Activated naive CD4-positive, alpha-beta T cell treated with anti-CD3 and anti-CD28 coated beads, Interleukin-2, amount 50 U/mL, for 72 hours (primary cell): ENCODE data around the gene DCDC2C. TPM values are rescaled to one million over a fixed set of nuclear protein-coding genes. Genes with fewer than 3 reads are reported as not detected.

Experiments
- ATAC-seq, 2 donors: fragments of 150-1000 bp; cut with Tn5 transposase; 2 replicates each; pipeline ENCODE4 v1.10.0; 2021; ENCODE audit warnings: mild to moderate bottlenecking in 2 of 2, moderate library complexity in 2 of 2
- DNase-seq, 2 donors: peaks; one replicate each; pipeline ENCODE4 v3.0.0; 2021 to 2022; ENCODE audit warnings: low spot score in 2 of 2
- H3K27ac Mint-ChIP-seq, 2 donors: one replicate each; pipeline ENCODE4 v1.8.0; 2022; ENCODE audit warnings: mild to moderate bottlenecking in 2 of 2, mixed read lengths in 2 of 2
- H3K36me3 Mint-ChIP-seq, 2 donors: one replicate each; pipeline ENCODE4 v1.8.0; 2022; ENCODE audit warnings: mixed read lengths in 2 of 2
- H3K9me3 Mint-ChIP-seq, 2 donors: one replicate each; pipeline ENCODE4 v1.8.0; 2022; ENCODE audit warnings: mixed read lengths in 2 of 2
- total RNA-seq, 2 donors: library from RNA; stranded (reverse); gene quantifications; one replicate each; pipeline ENCODE4 v1.2.3, GENCODE V29; 2022

DCDC2C gene
- total RNA-seq, 2 donors from 2014 or later: not detected

- H3K27ac Mint-ChIP-seq: no peak overlapping the region
- H3K9me3 Mint-ChIP-seq: no peaks in the 10 kb centered on the region
- no peak for DNase-seq
- ATAC-seq: no peak
- no peaks in the 10 kb centered on the region for H3K36me3 Mint-ChIP-seq
Observed at GRCh38 chr2:3747826-3748225, 44.5 kb downstream of the DCDC2C start.

GRCh38 chr2:3749201-3749600 is 45.8 kb downstream of the DCDC2C start:
- DNase-seq: no peak
- Mint-ChIP-seq H3K9me3 (no peaks in the 10 kb centered on the region), H3K27ac (no peak overlapping the region), H3K36me3 (no peaks in the 10 kb centered on the region)
- no peak for ATAC-seq

GRCh38 chr2:3751251-3751650 is 47.9 kb downstream of the DCDC2C start:
- Mint-ChIP-seq H3K9me3 (peaks cover 4 to 6% of the 10 kb centered on the region in 2 donors), H3K27ac (no peak overlapping the region), H3K36me3 (no peaks in the 10 kb centered on the region)
- DNase-seq (no peak), ATAC-seq (no peak)

GRCh38 chr2:3751806-3752205 is 48.4 kb downstream of the DCDC2C start:
- no peak for ATAC-seq
- no peak overlapping the region for H3K27ac Mint-ChIP-seq

GRCh38 chr2:3752376-3752775 is 49.0 kb downstream of the DCDC2C start:
- ATAC-seq (no peak), DNase-seq (no peak)
- Mint-ChIP-seq H3K36me3 (no peaks in the 10 kb centered on the region), H3K27ac (no peak overlapping the region), H3K9me3 (peaks cover 4 to 6% of the 10 kb centered on the region in 2 donors)

More at GRCh38 chr2:3751806-3752205, 48.4 kb downstream of the DCDC2C start:
- no peaks in the 10 kb centered on the region for H3K36me3 Mint-ChIP-seq
- no peak for DNase-seq
- H3K9me3 Mint-ChIP-seq: peaks cover 4 to 6% of the 10 kb centered on the region in 2 donors

- H3K36me3 Mint-ChIP-seq: no peaks in the 10 kb centered on the region
- H3K9me3 Mint-ChIP-seq: peaks cover 4 to 6% of the 10 kb centered on the region in 2 donors
- DNase-seq (no peak), ATAC-seq (no peak)
- no peak overlapping the region for H3K27ac Mint-ChIP-seq
Observed at GRCh38 chr2:3753561-3753960, 50.2 kb downstream of the DCDC2C start.

- peaks cover 4 to 6% of the 10 kb centered on the region in 2 donors for H3K9me3 Mint-ChIP-seq
- no peaks in the 10 kb centered on the region for H3K36me3 Mint-ChIP-seq
- H3K27ac Mint-ChIP-seq: no peak overlapping the region
- no peak for DNase-seq
- no peak for ATAC-seq
Observed at GRCh38 chr2:3754280-3754679, 50.9 kb downstream of the DCDC2C start.

- peaks cover 4 to 6% of the 10 kb centered on the region in 2 donors for H3K9me3 Mint-ChIP-seq
- ATAC-seq: no peak
- no peak overlapping the region for H3K27ac Mint-ChIP-seq
- no peaks in the 10 kb centered on the region for H3K36me3 Mint-ChIP-seq
- no peak for DNase-seq
Observed at GRCh38 chr2:3754795-3755194, 51.4 kb downstream of the DCDC2C start.

GRCh38 chr2:3755277-3755676 is 51.9 kb downstream of the DCDC2C start:
- Mint-ChIP-seq H3K36me3 (no peaks in the 10 kb centered on the region), H3K27ac (no peak overlapping the region), H3K9me3 (peaks cover 4 to 6% of the 10 kb centered on the region in 2 donors)
- ATAC-seq (no peak), DNase-seq (no peak)

GRCh38 chr2:3756306-3756705 is 52.9 kb downstream of the DCDC2C start:
- DNase-seq: no peak
- Mint-ChIP-seq H3K9me3 (peaks cover 4 to 6% of the 10 kb centered on the region in 2 donors), H3K36me3 (no peaks in the 10 kb centered on the region), H3K27ac (no peak overlapping the region)
- ATAC-seq: no peak

GRCh38 chr2:3758906-3759305 is 55.5 kb downstream of the DCDC2C start:
- no peak for DNase-seq
- no peak for ATAC-seq
- H3K36me3 Mint-ChIP-seq: no peaks in the 10 kb centered on the region
- peaks cover 4 to 6% of the 10 kb centered on the region in 2 donors for H3K9me3 Mint-ChIP-seq
- H3K27ac Mint-ChIP-seq: no peak overlapping the region

- H3K27ac Mint-ChIP-seq: no peak overlapping the region
- peaks cover 4 to 6% of the 10 kb centered on the region in 2 donors for H3K9me3 Mint-ChIP-seq
- DNase-seq (no peak), ATAC-seq (no peak)
- no peaks in the 10 kb centered on the region for H3K36me3 Mint-ChIP-seq
Observed at GRCh38 chr2:3759331-3759730, 56.0 kb downstream of the DCDC2C start.

- ATAC-seq (no peak), DNase-seq (no peak)
- H3K36me3 Mint-ChIP-seq: no peaks in the 10 kb centered on the region
- peaks cover 4 to 6% of the 10 kb centered on the region in 2 donors for H3K9me3 Mint-ChIP-seq
- H3K27ac Mint-ChIP-seq: no peak overlapping the region
Observed at GRCh38 chr2:3759761-3760160, 56.4 kb downstream of the DCDC2C start.

- DNase-seq: no peak
- no peaks in the 10 kb centered on the region for H3K36me3 Mint-ChIP-seq
- ATAC-seq: no peak
- no peaks in the 10 kb centered on the region for H3K9me3 Mint-ChIP-seq
- H3K27ac Mint-ChIP-seq: no peak overlapping the region
Observed at GRCh38 chr2:3761272-3761671, 57.9 kb downstream of the DCDC2C start.

GRCh38 chr2:3762771-3763447 is 59.5 kb downstream of the DCDC2C start:
- DNase-seq: no peak
- Mint-ChIP-seq H3K27ac (no peak overlapping the region), H3K9me3 (no peaks in the 10 kb centered on the region), H3K36me3 (no peaks in the 10 kb centered on the region)
- no peak for ATAC-seq

GRCh38 chr2:3766824-3767223 is 63.4 kb downstream of the DCDC2C start:
- ATAC-seq (no peak), DNase-seq (no peak)
- Mint-ChIP-seq H3K36me3 (no peaks in the 10 kb centered on the region), H3K9me3 (no peaks in the 10 kb centered on the region), H3K27ac (no peak overlapping the region)

- H3K36me3 Mint-ChIP-seq: no peaks in the 10 kb centered on the region
- DNase-seq (no peak), ATAC-seq (no peak)
- no peak overlapping the region for H3K27ac Mint-ChIP-seq
- H3K9me3 Mint-ChIP-seq: no peaks in the 10 kb centered on the region
Observed at GRCh38 chr2:3768960-3769765, 65.8 kb downstream of the DCDC2C start.

GRCh38 chr2:3769766-3770165 is 66.4 kb downstream of the DCDC2C start:
- DNase-seq (no peak), ATAC-seq (no peak)
- H3K36me3 Mint-ChIP-seq: no peaks in the 10 kb centered on the region
- H3K9me3 Mint-ChIP-seq: no peaks in the 10 kb centered on the region
- no peak overlapping the region for H3K27ac Mint-ChIP-seq
